HEK293 (cell line): ENCODE results near the gene MAGI1.
"Not testable (repeated sequence)": the region's sequence is repeated elsewhere in the genome, so short reads cannot be mapped to it uniquely, and the experiment has no call there.

Source experiments
- CTCF ChIA-PET: fragments of 350-600 bp; formaldehyde crosslinking; extraction: SDS; loops from one replicate; lab custom pipeline; 2021; ENCODE audit warnings: antibody characterized with exemption; lab: Yijun Ruan, JAX
- POLR2A ChIA-PET: fragments of 300-600 bp; formaldehyde crosslinking; extraction: SDS; loops from one replicate; lab custom pipeline; 2020; ENCODE audit warnings: antibody characterized with exemption, inconsistent platforms; lab: Yijun Ruan, JAX
- H3K27ac ChIP-seq: fragments of 200-500 bp; sonication (Bioruptor generic); 2 replicates; pipeline ENCODE4 v1.5.1; 2014; ENCODE audit warnings: low read depth, low read length, control low read depth, inconsistent platforms; ENCODE audit errors: extremely low read depth
- H3K36me3 ChIP-seq, 2 experiments: fragments of 200-500 bp in 1 of 2; sonication (Bioruptor generic) in 1 of 2; 1 replicate in 1 of 2; 2 replicates in 1 of 2; pipeline ENCODE4 v1.5.1; 2014 to 2017; ENCODE audit warnings: inconsistent platforms in 2 of 2, low read length in 2 of 2; ENCODE audit not compliant: control insufficient read depth in 2 of 2, insufficient read depth in 1 of 2
- H3K4me1 ChIP-seq: fragments of 200-500 bp; sonication (Bioruptor generic); 2 replicates; pipeline ENCODE4 v1.5.1; 2014; ENCODE audit warnings: mild to moderate bottlenecking, low read length, inconsistent platforms; ENCODE audit not compliant: control insufficient read depth, insufficient read depth
- H3K4me3 ChIP-seq: 2 replicates; pipeline ENCODE4 v1.5.1; 2011; ENCODE audit warnings: low read depth, mild to moderate bottlenecking, control low read depth, low read length, moderate library complexity
- H3K9me3 ChIP-seq: fragments of 200-500 bp; sonication (Bioruptor generic); 2 replicates; pipeline ENCODE4 v1.5.1; 2014; ENCODE audit warnings: low read depth, low read length, inconsistent platforms; ENCODE audit not compliant: control insufficient read depth, insufficient read depth
- FEZF1 ChIP-seq: fragments of 450-650 bp; formaldehyde crosslinking; IDR thresholded peaks from 2 replicates; pipeline ENCODE4 v1.5.1; 2016; ENCODE audit warnings: missing biosample characterization, missing genetic modification characterization
- SP3 ChIP-seq: fragments of 450-650 bp; formaldehyde crosslinking; IDR thresholded peaks from 2 replicates; pipeline ENCODE4 v1.5.1; 2016; ENCODE audit warnings: missing biosample characterization, missing genetic modification characterization
- ZEB2 ChIP-seq: fragments of 450-650 bp; formaldehyde crosslinking; IDR thresholded peaks from 2 replicates; pipeline ENCODE4 v1.5.1; 2016; ENCODE audit warnings: missing biosample characterization, missing genetic modification characterization
- ZFP41 ChIP-seq: fragments of 450-650 bp; formaldehyde crosslinking; IDR thresholded peaks from 2 replicates; pipeline ENCODE4 v1.5.1; 2016; ENCODE audit warnings: missing biosample characterization, missing genetic modification characterization, borderline replicate concordance
- ZNF155 ChIP-seq: fragments of 450-650 bp; formaldehyde crosslinking; IDR thresholded peaks from 2 replicates; pipeline ENCODE4 v1.5.1; 2016; ENCODE audit warnings: missing biosample characterization, missing genetic modification characterization
- ZNF211 ChIP-seq: fragments of 450-650 bp; formaldehyde crosslinking; IDR thresholded peaks from 2 replicates; pipeline ENCODE4 v1.5.1; 2016; ENCODE audit warnings: low read depth, missing biosample characterization, missing genetic modification characterization
- ZNF223 ChIP-seq: fragments of 450-650 bp; formaldehyde crosslinking; IDR thresholded peaks from 2 replicates; pipeline ENCODE4 v1.5.1; 2016; ENCODE audit warnings: missing biosample characterization, missing genetic modification characterization
- ZNF274 ChIP-seq, 2 experiments: fragments of 200-500 bp in 1 of 2; fragments of 450-650 bp in 1 of 2; sonication (Bioruptor generic) in 1 of 2; formaldehyde crosslinking in 1 of 2; IDR thresholded peaks; 2 replicates each; pipeline versions ENCODE4 v1.5.1 to v1.6.1; 2014 to 2016; ENCODE audit warnings: borderline replicate concordance in 1 of 2, inconsistent platforms in 1 of 2, low read length in 1 of 2, missing biosample characterization in 1 of 2, missing genetic modification characterization in 1 of 2
- ZNF423 ChIP-seq: fragments of 450-650 bp; formaldehyde crosslinking; IDR thresholded peaks from 2 replicates; pipeline ENCODE4 v1.5.1; 2016; ENCODE audit warnings: missing biosample characterization, missing genetic modification characterization
- ZNF433 ChIP-seq: fragments of 450-650 bp; formaldehyde crosslinking; IDR thresholded peaks from 2 replicates; pipeline ENCODE4 v1.5.1; 2016; ENCODE audit warnings: missing biosample characterization, missing genetic modification characterization, low read depth
- ZNF555 ChIP-seq: fragments of 450-650 bp; formaldehyde crosslinking; conservative IDR thresholded peaks from 2 replicates; pipeline ENCODE4 v1.5.1; 2017; ENCODE audit warnings: missing biosample characterization, mild to moderate bottlenecking, missing genetic modification characterization, inconsistent platforms
- ZNF610 ChIP-seq: fragments of 450-650 bp; formaldehyde crosslinking; IDR thresholded peaks from 2 replicates; pipeline ENCODE4 v1.5.1; 2016; ENCODE audit warnings: missing biosample characterization, missing genetic modification characterization, borderline replicate concordance
- ZNF707 ChIP-seq: fragments of 450-650 bp; formaldehyde crosslinking; IDR thresholded peaks from 2 replicates; pipeline ENCODE4 v1.5.1; 2016; ENCODE audit warnings: missing biosample characterization, missing genetic modification characterization
- TF ChIP-seq, protein P1 (sequence below): fragments of 450-650 bp; IDR thresholded peaks from 2 replicates; pipeline ENCODE4 v1.5.1; 2018; ENCODE audit warnings: missing biosample characterization, missing genetic modification characterization
- TF ChIP-seq, protein P2 (sequence below): sonication (generic); formaldehyde crosslinking; IDR thresholded peaks from 2 replicates; pipeline ENCODE4 v1.8.1; 2022; ENCODE audit warnings: mild to moderate bottlenecking, moderate library complexity, missing genetic modification reagents
- TF ChIP-seq, protein P3 (sequence below): fragments of 450-650 bp; formaldehyde crosslinking; IDR thresholded peaks from 2 replicates; pipeline ENCODE4 v1.5.1; 2017; ENCODE audit warnings: missing biosample characterization, missing genetic modification characterization

The MAGI1 gene

DNA sequence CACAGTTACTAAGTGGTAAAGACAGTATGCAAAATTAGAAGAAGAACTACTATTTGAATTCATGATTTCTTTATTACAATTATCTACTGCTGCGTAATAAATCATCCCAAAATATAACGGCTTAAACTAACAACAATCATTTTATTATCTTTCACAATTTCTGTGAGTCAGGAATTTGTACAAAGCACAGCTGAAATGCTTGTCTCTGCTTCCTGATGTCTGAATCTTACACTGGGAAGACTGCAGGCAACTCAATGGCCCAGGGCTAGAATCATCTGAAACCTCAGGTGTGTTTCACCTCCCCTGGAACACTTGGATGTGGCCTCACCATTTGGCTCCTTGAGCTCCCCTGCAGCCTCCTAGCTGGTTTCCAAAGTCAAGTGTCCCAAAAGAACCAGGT is 145.1 kb downstream of the MAGI1 start:
- CTCF ChIA-PET = interaction anchor here (1.0 kb wide), 1 partner anchor 143 kb away, joined by 3 read pairs; no protein-coding TSS in a partner anchor
- POLR2A ChIA-PET = no interaction called here
- Histone ChIP-seq H3K9me3 (no peaks in the 10 kb centered on the region), H3K36me3 (no peaks in the 10 kb centered on the region), H3K4me3 (no peak overlapping the region), H3K4me1 (no peaks in the 10 kb centered on the region), H3K27ac (no peak overlapping the region)
- TF ChIP-seq ZEB2 (tag by site-specific recombination) = no peak
- no peak for TF ChIP-seq ZNF555 (tag by site-specific recombination)
- no peak for TF ChIP-seq ZNF707
- TF ChIP-seq ZNF223 (tag by site-specific recombination) = no peak
- no peak for TF ChIP-seq ZNF211 (tag by site-specific recombination)
- TF ChIP-seq ZNF155 (tag by site-specific recombination) = no peak
- TF ChIP-seq, protein P1, sequence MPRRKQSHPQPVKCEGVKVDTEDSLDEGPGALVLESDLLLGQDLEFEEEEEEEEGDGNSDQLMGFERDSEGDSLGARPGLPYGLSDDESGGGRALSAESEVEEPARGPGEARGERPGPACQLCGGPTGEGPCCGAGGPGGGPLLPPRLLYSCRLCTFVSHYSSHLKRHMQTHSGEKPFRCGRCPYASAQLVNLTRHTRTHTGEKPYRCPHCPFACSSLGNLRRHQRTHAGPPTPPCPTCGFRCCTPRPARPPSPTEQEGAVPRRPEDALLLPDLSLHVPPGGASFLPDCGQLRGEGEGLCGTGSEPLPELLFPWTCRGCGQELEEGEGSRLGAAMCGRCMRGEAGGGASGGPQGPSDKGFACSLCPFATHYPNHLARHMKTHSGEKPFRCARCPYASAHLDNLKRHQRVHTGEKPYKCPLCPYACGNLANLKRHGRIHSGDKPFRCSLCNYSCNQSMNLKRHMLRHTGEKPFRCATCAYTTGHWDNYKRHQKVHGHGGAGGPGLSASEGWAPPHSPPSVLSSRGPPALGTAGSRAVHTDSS (tag by site-specific recombination) = no peak
- no peak for TF ChIP-seq FEZF1
- TF ChIP-seq ZNF423 (tag by site-specific recombination) = no peak
- no peak for TF ChIP-seq ZFP41 (tag by site-specific recombination)
- TF ChIP-seq, protein P2, sequence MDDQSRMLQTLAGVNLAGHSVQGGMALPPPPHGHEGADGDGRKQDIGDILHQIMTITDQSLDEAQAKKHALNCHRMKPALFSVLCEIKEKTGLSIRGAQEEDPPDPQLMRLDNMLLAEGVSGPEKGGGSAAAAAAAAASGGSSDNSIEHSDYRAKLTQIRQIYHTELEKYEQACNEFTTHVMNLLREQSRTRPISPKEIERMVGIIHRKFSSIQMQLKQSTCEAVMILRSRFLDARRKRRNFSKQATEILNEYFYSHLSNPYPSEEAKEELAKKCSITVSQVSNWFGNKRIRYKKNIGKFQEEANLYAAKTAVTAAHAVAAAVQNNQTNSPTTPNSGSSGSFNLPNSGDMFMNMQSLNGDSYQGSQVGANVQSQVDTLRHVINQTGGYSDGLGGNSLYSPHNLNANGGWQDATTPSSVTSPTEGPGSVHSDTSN (CRISPR knock-in tag) = no peak
- TF ChIP-seq ZNF610 = no peak
- TF ChIP-seq, protein P3, sequence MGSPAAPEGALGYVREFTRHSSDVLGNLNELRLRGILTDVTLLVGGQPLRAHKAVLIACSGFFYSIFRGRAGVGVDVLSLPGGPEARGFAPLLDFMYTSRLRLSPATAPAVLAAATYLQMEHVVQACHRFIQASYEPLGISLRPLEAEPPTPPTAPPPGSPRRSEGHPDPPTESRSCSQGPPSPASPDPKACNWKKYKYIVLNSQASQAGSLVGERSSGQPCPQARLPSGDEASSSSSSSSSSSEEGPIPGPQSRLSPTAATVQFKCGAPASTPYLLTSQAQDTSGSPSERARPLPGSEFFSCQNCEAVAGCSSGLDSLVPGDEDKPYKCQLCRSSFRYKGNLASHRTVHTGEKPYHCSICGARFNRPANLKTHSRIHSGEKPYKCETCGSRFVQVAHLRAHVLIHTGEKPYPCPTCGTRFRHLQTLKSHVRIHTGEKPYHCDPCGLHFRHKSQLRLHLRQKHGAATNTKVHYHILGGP (tag by site-specific recombination) = no peak

DNA sequence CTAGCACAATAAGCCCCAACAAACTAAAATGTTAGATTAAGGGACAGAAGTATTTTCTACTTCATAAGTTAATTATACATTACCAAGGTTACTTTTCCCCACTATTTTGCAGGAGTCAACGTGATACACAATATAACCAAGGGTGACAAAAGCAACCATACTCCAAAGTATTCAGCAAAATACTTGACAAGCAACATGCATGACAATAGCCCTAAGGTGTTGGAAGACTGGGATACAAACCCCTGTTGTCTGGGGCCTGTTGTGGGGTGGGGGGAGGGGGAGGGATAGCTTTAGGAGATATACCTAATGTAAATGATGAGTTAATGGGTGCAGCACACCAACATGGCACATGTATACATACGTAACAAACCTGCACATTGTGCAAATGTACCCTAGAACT is 147.2 kb downstream of the MAGI1 start:
- CTCF ChIA-PET, H3K27ac ChIP-seq, H3K9me3 ChIP-seq, H3K36me3 ChIP-seq, POLR2A ChIA-PET, H3K4me1 ChIP-seq, H3K4me3 ChIP-seq: not testable (repeated sequence)

DNA sequence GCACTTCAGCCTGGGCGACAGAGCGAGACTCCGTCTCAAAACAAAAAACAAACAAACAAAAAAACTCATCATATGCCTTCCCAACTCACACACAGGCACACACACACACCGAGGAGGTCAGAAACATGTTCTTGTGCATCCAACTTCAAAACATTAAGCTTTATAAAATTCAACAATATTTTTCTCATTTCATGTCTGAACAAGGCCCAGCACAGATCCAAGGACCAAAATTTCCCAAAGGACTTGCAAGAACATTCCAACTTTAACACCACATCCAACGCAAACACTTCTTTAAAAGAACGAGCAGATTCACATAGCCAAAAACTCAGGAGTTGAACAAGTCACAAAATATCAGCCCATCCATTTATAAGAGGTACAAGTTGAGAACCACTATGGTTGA is 148.4 kb downstream of the MAGI1 start:
- Histone ChIP-seq H3K9me3 (no peaks in the 10 kb centered on the region), H3K4me3 (no peak overlapping the region), H3K36me3 (no peaks in the 10 kb centered on the region), H3K27ac (no peak overlapping the region), H3K4me1 (no peaks in the 10 kb centered on the region)
- TF ChIP-seq ZNF433 = no peak
- no peak for TF ChIP-seq SP3
- no peak for TF ChIP-seq ZNF274 (IDR thresholded peaks at IDR 0.05; ENCODE audit: low read length)
- no peak for TF ChIP-seq ZNF274 (tag by site-specific recombination; IDR thresholded peaks at IDR 0.05; ENCODE audit: borderline replicate concordance)
- ChIA-PET POLR2A (interaction anchor here (0.6 kb wide), 1 partner anchor 15 kb away, joined by 3 read pairs; no protein-coding TSS in a partner anchor), CTCF (interaction anchor here (0.6 kb wide), 1 partner anchor 215 kb away, joined by 4 read pairs; no protein-coding TSS in a partner anchor)
